HepG2 (cell line): ENCODE results near the gene BLZF1. TPM values are rescaled to one million over a fixed set of nuclear protein-coding genes. Genes with fewer than 3 reads are reported as not detected.

Source experiments
- ATAC-seq: fragments of 200-7000 bp; cut with Tn5 transposase; 3 replicates; pipeline ENCODE4 v1.9.1; 2020; ENCODE audit warnings: mild to moderate bottlenecking, moderate library complexity
- BruUV-seq: library from RNA; stranded (reverse); fragments of 400-500 nt; replicated peaks from 2 replicates; lab custom pipeline; 2021; lab: Mats Ljungman, UMichigan
- CTCF ChIA-PET: fragments of 300-600 bp; formaldehyde crosslinking; extraction: SDS; loops from one replicate; lab custom pipeline; 2021; ENCODE audit warnings: low total read pairs, inconsistent platforms, low intra/inter-chr PET ratio; lab: Yijun Ruan, JAX
- POLR2A ChIA-PET: fragments of 350-600 bp; sonication (Branson Sonifier 250); formaldehyde crosslinking; loops from one replicate; lab custom pipeline; 2020; ENCODE audit warnings: antibody characterized with exemption, inconsistent platforms; lab: Yijun Ruan, JAX
- DNase-seq: peaks from one replicate; pipeline ENCODE4 v3.0.0-alpha.2; 2015; ENCODE audit warnings: low spot score
- FAIRE-seq: peaks from 3 replicates; lab custom pipeline; 2011; peaks lifted over from hg19 to GRCh38; lab: Jason Lieb, UNC
- H2AFZ ChIP-seq: one replicate; pipeline ENCODE4 v1.6.1; 2011; ENCODE audit warnings: low read length, inconsistent platforms
- H3K27ac ChIP-seq: fragments of 300-600 bp; 3 replicates; pipeline ENCODE4 v1.8.0; 2011; ENCODE audit warnings: mixed run types, mild to moderate bottlenecking, mixed read lengths, low read length, inconsistent platforms; ENCODE audit not compliant: insufficient read depth; ENCODE audit errors: extremely low read length
- H3K27me3 ChIP-seq, 2 experiments: fragments of 200-600 bp in 1 of 2; 2 replicates in 1 of 2; 3 replicates in 1 of 2; pipeline versions ENCODE4 v1.6.0 to v1.8.0; 2011; ENCODE audit warnings: low read length in 2 of 2, mild to moderate bottlenecking in 2 of 2, moderate library complexity in 2 of 2, inconsistent platforms in 1 of 2; ENCODE audit not compliant: insufficient read depth in 2 of 2, control insufficient read depth in 1 of 2
- H3K36me3 ChIP-seq, 2 experiments: fragments of 200-600 bp in 1 of 2; replicated peaks in 1 of 2; 2 replicates in 1 of 2; 3 replicates in 1 of 2; pipeline versions ENCODE4 v1.5.1 to v1.8.0; 2011; ENCODE audit warnings: low read length in 2 of 2, inconsistent platforms in 1 of 2; ENCODE audit not compliant: insufficient read depth in 2 of 2, control insufficient read depth in 1 of 2
- H3K4me1 ChIP-seq: 2 replicates; pipeline ENCODE4 v1.5.1; 2012; ENCODE audit warnings: low read length, inconsistent platforms; ENCODE audit not compliant: insufficient read depth
- H3K4me2 ChIP-seq: 2 replicates; pipeline ENCODE4 v1.6.0; 2011; ENCODE audit warnings: low read depth, low read length, inconsistent platforms
- H3K4me3 ChIP-seq, 3 experiments: fragments of 200-600 bp in 1 of 3; sonication (generic), shearing (Covaris generic) in 1 of 3; replicated peaks in 1 of 3; 2 replicates each; pipeline ENCODE4 v1.5.1; 2011 to 2016; ENCODE audit warnings: low read length in 3 of 3, inconsistent platforms in 2 of 3, low read depth in 2 of 3, mild to moderate bottlenecking in 2 of 3, control low read depth in 1 of 3, mixed read lengths in 1 of 3; ENCODE audit not compliant: insufficient read depth in 1 of 3
- H3K79me2 ChIP-seq: one replicate; pipeline ENCODE4 v1.6.1; 2011; ENCODE audit warnings: low read length, inconsistent platforms; ENCODE audit not compliant: insufficient read depth
- H3K9ac ChIP-seq: 2 replicates; pipeline ENCODE4 v1.6.0; 2011; ENCODE audit warnings: mild to moderate bottlenecking, low read depth, low read length, inconsistent platforms; ENCODE audit not compliant: insufficient read depth
- H3K9me3 ChIP-seq: 2 replicates; pipeline ENCODE4 v1.5.1; 2012; ENCODE audit warnings: mild to moderate bottlenecking, low read length
- H4K20me1 ChIP-seq: 2 replicates; pipeline ENCODE4 v1.6.0; 2011; ENCODE audit warnings: inconsistent platforms, mild to moderate bottlenecking, low read length, moderate library complexity; ENCODE audit not compliant: insufficient read depth
- ATF4 ChIP-seq, 2 experiments: fragments of 450-650 bp in 1 of 2; sonication (generic) in 1 of 2; formaldehyde crosslinking; IDR thresholded peaks; 2 replicates each; pipeline versions ENCODE4 v1.5.0 to v1.8.0; 2020 to 2022; ENCODE audit warnings: mild to moderate bottlenecking in 1 of 2, missing genetic modification reagents in 1 of 2
- BHLHE40 ChIP-seq: IDR thresholded peaks from 2 replicates; pipeline ENCODE4 v1.6.1; 2011; ENCODE audit warnings: low read length, improper control_type of control experiment
- CENPBD1 ChIP-seq: sonication (generic); formaldehyde crosslinking; IDR thresholded peaks from 2 replicates; pipeline ENCODE4 v1.8.0; 2022; ENCODE audit warnings: missing genetic modification reagents, low read depth, mild to moderate bottlenecking, borderline replicate concordance
- KIAA2018 ChIP-seq: sonication (generic); formaldehyde crosslinking; IDR thresholded peaks from 2 replicates; pipeline ENCODE4 v1.5.0; 2020; ENCODE audit warnings: mild to moderate bottlenecking, missing genetic modification reagents, borderline replicate concordance
- REPIN1 ChIP-seq: sonication (generic); formaldehyde crosslinking; IDR thresholded peaks from 2 replicates; pipeline ENCODE4 v1.8.0; 2022; ENCODE audit warnings: missing genetic modification reagents, low read depth, mild to moderate bottlenecking, borderline replicate concordance
- SMAD9 ChIP-seq: sonication (generic); formaldehyde crosslinking; IDR thresholded peaks from 2 replicates; pipeline ENCODE4 v1.5.1; 2020; ENCODE audit warnings: mild to moderate bottlenecking, missing genetic modification reagents
- SNAPC5 ChIP-seq: sonication (generic); formaldehyde crosslinking; IDR thresholded peaks from 2 replicates; pipeline ENCODE4 v1.8.1; 2023; ENCODE audit warnings: mild to moderate bottlenecking, missing genetic modification reagents, borderline replicate concordance
- ZNF33B ChIP-seq: sonication (generic); formaldehyde crosslinking; IDR thresholded peaks from 2 replicates; pipeline ENCODE4 v1.5.1; 2020; ENCODE audit warnings: mild to moderate bottlenecking, missing genetic modification reagents
- WGBS: methylation state at CpG from one replicate; pipeline ENCODE4 v1.1.6; 2017; ENCODE audit warnings: low lambda C conversion rate; 5-methylcytosine and 5-hydroxymethylcytosine counted together
- in situ Hi-C: cut with HindIII; loops from 2 replicates; pipeline ENCODE4 v1.10.0; 2017; ENCODE audit warnings: low pct_unique_long_range_greater_than_20kb; ENCODE audit not compliant: extremely low pct_ligation_motif_present
- intact Hi-C: fragments of 100-400 bp; cut with micrococcal nuclease; formaldehyde crosslinking; loops from one replicate; pipeline ENCODE4 v1.10.0; 2022; ENCODE audit not compliant: unreplicated experiment
- polyA plus RNA-seq, 8 experiments: library from polyadenylated mRNA; depleted of rRNA in 3 of 8; stranded (reverse) in 7 of 8; unstranded in 1 of 8; fragments of >200 nt; fragmentation: Illumina TruSeq in 4 of 8; extraction: Trizol in 4 of 8; gene quantifications; 2 replicates each; pipeline versions ENCODE4 v1.2.1 to v1.2.3, GENCODE V29; 2011 to 2016; ENCODE audit warnings: low read depth in 4 of 8, missing spikeins in 1 of 8, mixed read lengths in 1 of 8; ENCODE audit not compliant: insufficient read depth in 1 of 8
- total RNA-seq, 5 experiments: library from RNA; depleted of rRNA; stranded (reverse); fragments of >200 nt; fragmentation: Illumina TruSeq; extraction: Trizol; gene quantifications; 2 replicates each; pipeline ENCODE4 v1.2.3, GENCODE V29; 2016; ENCODE audit warnings: low read depth in 1 of 5
- TF ChIP-seq, protein P1 (sequence below): sonication (generic); formaldehyde crosslinking; IDR thresholded peaks from 2 replicates; pipeline ENCODE4 v1.4.0; 2020; ENCODE audit warnings: missing genetic modification reagents

The BLZF1 gene
- total and polyA plus RNA-seq, 2 of the 13 experiments (the other 11 are each of a cell fraction or from before 2014, with no cell fraction given) = 4.5 to 13.7 TPM

DNA sequence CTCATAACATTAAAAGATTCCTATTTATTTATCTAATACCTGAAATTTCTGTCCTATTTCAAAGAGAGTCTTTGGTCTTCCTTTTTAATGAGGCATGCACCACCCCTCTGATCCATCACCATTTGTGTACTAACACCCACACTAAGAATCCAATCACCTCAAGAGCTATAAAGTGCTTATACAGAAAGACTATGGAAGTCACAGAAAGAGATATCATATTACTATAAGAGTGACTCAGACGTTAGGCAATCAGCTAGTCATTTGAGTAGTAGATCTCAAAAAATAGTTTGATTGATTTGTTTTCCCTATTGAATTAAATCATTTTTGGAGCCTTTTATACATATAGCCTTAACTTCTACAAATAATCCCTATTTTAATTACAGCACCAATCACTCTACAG is 46.5 kb upstream of the BLZF1 start (continued):
- TF ChIP-seq CENPBD1 (CRISPR knock-in tag) (no peak), SNAPC5 (CRISPR knock-in tag) (no peak)
- TF ChIP-seq, protein P1, sequence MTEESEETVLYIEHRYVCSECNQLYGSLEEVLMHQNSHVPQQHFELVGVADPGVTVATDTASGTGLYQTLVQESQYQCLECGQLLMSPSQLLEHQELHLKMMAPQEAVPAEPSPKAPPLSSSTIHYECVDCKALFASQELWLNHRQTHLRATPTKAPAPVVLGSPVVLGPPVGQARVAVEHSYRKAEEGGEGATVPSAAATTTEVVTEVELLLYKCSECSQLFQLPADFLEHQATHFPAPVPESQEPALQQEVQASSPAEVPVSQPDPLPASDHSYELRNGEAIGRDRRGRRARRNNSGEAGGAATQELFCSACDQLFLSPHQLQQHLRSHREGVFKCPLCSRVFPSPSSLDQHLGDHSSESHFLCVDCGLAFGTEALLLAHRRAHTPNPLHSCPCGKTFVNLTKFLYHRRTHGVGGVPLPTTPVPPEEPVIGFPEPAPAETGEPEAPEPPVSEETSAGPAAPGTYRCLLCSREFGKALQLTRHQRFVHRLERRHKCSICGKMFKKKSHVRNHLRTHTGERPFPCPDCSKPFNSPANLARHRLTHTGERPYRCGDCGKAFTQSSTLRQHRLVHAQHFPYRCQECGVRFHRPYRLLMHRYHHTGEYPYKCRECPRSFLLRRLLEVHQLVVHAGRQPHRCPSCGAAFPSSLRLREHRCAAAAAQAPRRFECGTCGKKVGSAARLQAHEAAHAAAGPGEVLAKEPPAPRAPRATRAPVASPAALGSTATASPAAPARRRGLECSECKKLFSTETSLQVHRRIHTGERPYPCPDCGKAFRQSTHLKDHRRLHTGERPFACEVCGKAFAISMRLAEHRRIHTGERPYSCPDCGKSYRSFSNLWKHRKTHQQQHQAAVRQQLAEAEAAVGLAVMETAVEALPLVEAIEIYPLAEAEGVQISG = no peak
- TF ChIP-seq, all 625 proteins: peak for 0

DNA sequence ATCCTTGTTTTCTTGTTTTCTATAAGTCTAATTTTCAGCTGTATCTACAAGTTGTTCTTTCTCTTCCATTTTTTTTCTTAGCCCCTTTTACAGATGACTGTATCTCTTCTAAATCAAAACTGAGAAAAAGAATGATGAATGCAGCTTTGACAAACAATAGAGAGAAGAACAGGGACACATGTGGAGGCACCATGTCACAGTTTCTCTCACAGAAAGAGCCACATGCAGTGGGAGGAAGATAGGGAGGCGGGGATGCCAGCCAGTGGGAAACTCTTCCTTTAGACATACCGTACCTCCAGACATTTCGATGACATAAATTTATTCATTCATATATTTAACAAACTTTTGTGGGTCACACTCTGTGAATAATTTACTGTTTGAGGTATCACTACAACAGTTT is 45.9 kb upstream of the BLZF1 start:
- in situ Hi-C loops (no loop called here), intact Hi-C loops (no loop called here)
- DNase-seq (no peak), FAIRE-seq (no peak), ATAC-seq (no peak)
- POLR2A ChIA-PET = no interaction called here
- Histone ChIP-seq H3K79me2 (no peaks in the 10 kb centered on the region), H3K27ac (no peak overlapping the region), H2AFZ (no peak overlapping the region), H3K4me1 (no peaks in the 10 kb centered on the region), H4K20me1 (no peaks in the 10 kb centered on the region), H3K9ac (no peak overlapping the region), H3K4me2 (no peak overlapping the region), H3K4me3 (no peak overlapping the region), H3K9me3 (no peaks in the 10 kb centered on the region), H3K36me3 (no peaks in the 10 kb centered on the region), H3K27me3 (no peaks in the 10 kb centered on the region)
- BruUV-seq = no TSS peak
- WGBS = 96% methylated on average over 3 of the region's 3 CpGs
- CTCF ChIA-PET = no interaction called here
- no peak for TF ChIP-seq KIAA2018 (CRISPR knock-in tag)
- no peak for TF ChIP-seq SMAD9 (CRISPR knock-in tag)
- TF ChIP-seq BHLHE40 = no peak
- no peak for TF ChIP-seq ATF4 (CRISPR knock-in tag; IDR thresholded peaks at IDR 0.05)
- no peak for TF ChIP-seq ZNF33B (CRISPR knock-in tag)
- no peak for TF ChIP-seq REPIN1 (CRISPR knock-in tag)
